HFF-Myc (cell line): ENCODE results near the gene DCLK2.

Experiments
- DNase-seq: peaks from one replicate; pipeline ENCODE4 v3.0.0-alpha.2; 2011; ENCODE audit warnings: low read depth; ENCODE audit errors: extremely low read depth
- H3K4me3 ChIP-seq: replicated peaks from 2 replicates; pipeline ENCODE4 v1.5.1; 2011; ENCODE audit warnings: low read depth, mild to moderate bottlenecking, control low read depth, low read length
- CTCF ChIP-seq: IDR thresholded peaks from 2 replicates; pipeline ENCODE4 v1.5.1; 2012; ENCODE audit warnings: mild to moderate bottlenecking, low read depth, low read length, control low read depth; ENCODE audit errors: missing control alignments

DCLK2 gene

DNA sequence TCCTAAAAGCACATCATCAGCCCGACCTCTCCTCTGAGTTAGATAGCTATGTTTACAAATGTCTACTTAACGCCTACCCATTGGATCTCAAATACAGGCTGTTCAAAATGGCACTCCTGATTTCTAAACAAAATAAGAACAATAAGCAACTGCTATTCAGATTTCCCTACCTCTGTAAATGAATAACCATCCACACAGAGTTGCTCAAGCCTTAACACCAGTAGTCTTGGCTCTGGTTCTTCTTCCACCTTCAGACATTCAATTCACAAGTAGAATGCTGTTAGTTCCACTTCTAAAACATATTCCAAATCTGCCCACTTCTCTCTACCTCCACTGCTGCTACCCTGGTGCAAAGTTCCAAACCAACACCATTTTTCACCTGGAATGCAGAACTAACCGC, 27.1 kb upstream of the DCLK2 start:
- DNase-seq = no peak
- TF ChIP-seq CTCF = no peak
- H3K4me3 ChIP-seq = no peak overlapping the region

DNA sequence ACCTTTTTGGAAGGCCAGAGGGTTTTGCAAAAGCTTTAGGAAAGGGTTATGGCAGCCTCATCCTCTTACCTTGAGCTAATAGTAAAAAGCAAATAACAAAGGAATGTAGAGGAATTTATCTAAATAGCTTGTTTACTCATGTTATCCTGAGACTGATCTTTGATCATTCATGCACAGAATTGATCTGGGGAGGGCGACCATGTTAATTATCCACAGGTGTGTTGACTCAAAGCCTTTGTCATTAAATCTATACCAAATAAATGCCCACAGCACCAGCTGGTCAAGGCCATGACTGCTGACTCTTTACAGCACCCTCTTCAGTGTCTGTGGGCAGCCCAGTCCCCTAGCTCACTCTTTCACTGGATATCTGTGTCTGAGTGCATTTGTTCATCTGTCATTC, 22.8 kb upstream of the DCLK2 start:
- no peak for TF ChIP-seq CTCF
- no peak for DNase-seq
- H3K4me3 ChIP-seq = no peak overlapping the region

DNA sequence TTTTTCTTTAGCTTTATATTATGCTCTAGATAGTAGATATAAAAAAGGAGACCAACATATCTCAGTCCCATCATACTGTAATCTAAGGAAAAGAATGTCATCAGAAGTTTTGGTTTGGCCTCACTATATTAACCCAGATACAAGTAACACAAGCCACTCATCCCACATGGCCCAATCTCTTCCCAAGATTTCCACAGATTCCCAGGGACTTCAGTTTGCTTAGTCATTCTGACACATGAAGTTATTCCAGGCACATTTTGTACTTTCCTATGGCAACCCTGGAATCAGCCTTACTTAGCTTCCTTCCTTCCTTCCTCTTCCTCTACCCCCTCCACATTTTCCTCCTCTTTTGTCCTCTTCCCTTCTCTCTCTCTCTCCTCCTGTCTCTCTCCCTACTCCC, 21.7 kb upstream of the DCLK2 start:
- TF ChIP-seq CTCF = no peak

DNA sequence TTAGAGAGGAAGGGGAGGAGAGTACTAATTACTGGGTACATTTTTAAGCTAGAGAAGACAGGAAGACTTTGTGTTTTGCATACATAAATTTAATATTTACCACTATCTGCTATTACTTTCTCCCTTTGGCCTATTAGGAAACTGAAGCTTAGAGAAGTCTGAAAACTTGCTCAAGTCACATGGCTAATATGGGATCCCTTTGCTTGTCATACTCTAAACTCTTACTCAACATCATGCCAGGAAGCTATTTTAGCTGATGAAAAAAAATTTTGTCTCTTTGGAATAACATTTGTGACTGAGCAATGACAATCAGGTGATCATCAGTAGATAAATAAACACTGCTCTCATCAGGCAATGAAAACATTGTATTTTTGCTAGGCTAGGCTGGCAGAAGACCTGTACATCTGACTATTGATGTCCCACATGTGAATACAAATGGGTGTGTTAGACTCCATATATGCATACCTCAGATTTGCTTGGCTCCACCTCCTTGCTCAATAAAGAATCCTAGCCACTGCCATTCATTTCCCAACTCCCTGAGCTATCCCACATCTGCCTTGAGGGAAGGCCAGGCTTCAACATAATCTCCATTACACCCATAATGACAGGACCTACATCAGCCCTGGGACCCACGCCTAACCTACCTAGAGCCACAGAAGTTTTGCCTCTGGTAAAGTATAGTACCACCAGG, 17.0 kb upstream of the DCLK2 start:
- TF ChIP-seq CTCF = no peak
- no peak overlapping the region for H3K4me3 ChIP-seq
- DNase-seq = no peak

More for the DNA sequence above, 21.7 kb upstream of the DCLK2 start:
- DNase-seq = no peak
- no peak overlapping the region for H3K4me3 ChIP-seq

GRCh38 chr4:150063128-150063527, 15.1 kb upstream of the DCLK2 start:
- no peak for TF ChIP-seq CTCF

DNA sequence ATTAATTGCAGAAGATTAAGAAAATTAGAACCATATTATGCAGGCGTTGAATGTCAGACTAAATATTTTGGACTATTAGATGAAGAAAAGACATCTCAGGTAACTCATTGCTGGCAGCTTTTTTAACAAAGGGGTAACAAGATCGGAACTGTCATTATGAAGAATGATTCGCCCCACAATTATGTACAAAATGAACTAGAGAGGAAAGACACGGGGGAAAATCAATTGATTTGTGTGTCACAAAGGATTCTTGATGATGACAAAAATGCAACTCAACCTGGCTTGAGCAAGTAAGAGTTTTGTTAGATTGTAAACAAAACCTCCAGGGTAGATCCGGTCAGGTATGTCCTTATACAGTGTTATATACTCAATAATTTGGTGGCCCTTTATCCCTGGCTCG, 12.5 kb upstream of the DCLK2 start:
- no peak for TF ChIP-seq CTCF
- DNase-seq = no peak
- H3K4me3 ChIP-seq = no peak overlapping the region

More at GRCh38 chr4:150063128-150063527, 15.1 kb upstream of the DCLK2 start:
- DNase-seq = no peak
- no peak overlapping the region for H3K4me3 ChIP-seq

DNA sequence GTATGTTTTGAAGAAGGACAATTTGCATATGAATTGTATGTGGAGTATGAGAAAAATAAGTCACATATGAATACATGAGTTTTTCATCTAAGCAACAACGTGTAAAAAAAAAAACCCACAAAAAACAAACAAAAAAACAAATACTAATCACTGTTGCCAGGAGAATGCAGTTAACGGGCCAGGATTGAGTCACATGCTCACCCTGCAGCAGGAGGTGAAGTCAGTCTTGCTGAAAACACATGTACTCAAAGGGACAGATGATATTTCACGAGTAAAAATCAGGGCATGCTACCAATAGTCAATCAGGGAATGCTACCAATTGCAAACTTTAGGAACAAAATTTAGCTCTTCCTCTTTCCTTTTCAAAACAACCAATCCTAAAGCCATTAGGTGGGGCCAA, 10.4 kb upstream of the DCLK2 start:
- TF ChIP-seq CTCF = no peak
- no peak overlapping the region for H3K4me3 ChIP-seq
- no peak for DNase-seq
